ENCODE data around the gene CTTNBP2NL.

DNA sequence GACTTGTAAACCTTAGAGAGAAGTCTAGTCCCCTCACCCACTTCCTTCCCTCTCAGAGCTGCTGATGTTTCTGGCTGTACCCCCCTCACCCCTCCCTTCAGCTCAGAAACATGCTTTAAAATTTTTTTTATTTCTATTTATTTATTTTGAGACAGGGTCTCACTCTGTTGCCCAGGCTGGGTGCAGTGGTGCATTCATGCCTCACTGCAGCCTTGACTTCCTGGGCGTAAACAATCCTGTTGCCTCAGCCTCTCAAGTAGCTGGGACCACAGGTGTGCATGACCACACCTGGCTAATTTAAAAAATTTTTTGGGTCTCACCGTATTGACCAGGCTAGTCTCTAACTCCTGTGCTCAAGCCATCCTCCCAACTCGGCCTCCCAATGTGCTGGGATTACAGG lies 109.9 kb downstream of the CTTNBP2NL start:
- no peak for TF ChIP-seq CTCF (IDR thresholded peaks at IDR 0.05)
- no peak for TF ChIP-seq ZFX (IDR thresholded peaks at IDR 0.05; ENCODE audit: borderline replicate concordance)

All from 22Rv1 (cell line).